BJ (cell line): Measurements from ENCODE around the gene COL4A4. TPM values are rescaled to one million over a fixed set of nuclear protein-coding genes. Genes with fewer than 3 reads are reported as not detected.

Source experiments
- CTCF ChIA-PET: fragments of 350-600 bp; formaldehyde crosslinking; extraction: SDS; loops from one replicate; lab custom pipeline; 2021; ENCODE audit warnings: antibody characterized with exemption, inconsistent platforms; lab: Yijun Ruan, JAX
- POLR2A ChIA-PET: fragments of 300-600 bp; sonication (Branson Sonifier 250); formaldehyde crosslinking; extraction: SDS; loops from one replicate; lab custom pipeline; 2021; ENCODE audit warnings: antibody characterized with exemption; lab: Charles Lee
- DNase-seq: peaks from one replicate; pipeline ENCODE4 v3.0.0-alpha.2; 2011; ENCODE audit warnings: low read depth
- H3K27me3 ChIP-seq: 2 replicates; pipeline ENCODE4 v1.6.0; 2011; ENCODE audit warnings: low read length; ENCODE audit not compliant: control insufficient read depth, insufficient read depth
- H3K36me3 ChIP-seq: 2 replicates; pipeline ENCODE4 v1.5.1; 2011; ENCODE audit warnings: low read length; ENCODE audit not compliant: control insufficient read depth, insufficient read depth
- H3K4me3 ChIP-seq: 2 replicates; pipeline ENCODE4 v1.5.1; 2011; ENCODE audit warnings: low read depth, mild to moderate bottlenecking, control low read depth, low read length
- CTCF ChIP-seq: IDR thresholded peaks from 2 replicates; pipeline ENCODE4 v1.5.1; 2011; ENCODE audit warnings: low read depth, mild to moderate bottlenecking, control low read depth, inconsistent platforms, low read length, moderate library complexity; ENCODE audit not compliant: insufficient read depth
- polyA plus RNA-seq: library from polyadenylated mRNA; depleted of rRNA; stranded (reverse); fragments of >200 nt; gene quantifications from 2 replicates; pipeline ENCODE4 v1.2.3, GENCODE V29; 2011

The COL4A4 gene
- polyA plus RNA-seq, 1 experiment, result 0.36 TPM

GRCh38 chr2:227146456-227146855 lies 17.5 kb downstream of the COL4A4 start:
- no peak for DNase-seq
- TF ChIP-seq CTCF, result no peak
- H3K36me3 ChIP-seq, result no peaks in the 10 kb centered on the region
- H3K4me3 ChIP-seq, result no peak overlapping the region
- ChIA-PET POLR2A (no interaction called here), CTCF (no interaction called here)
- H3K27me3 ChIP-seq, result no peaks in the 10 kb centered on the region

- no peak for DNase-seq
- no peak overlapping the region for H3K4me3 ChIP-seq
- H3K36me3 ChIP-seq, result no peaks in the 10 kb centered on the region
- TF ChIP-seq CTCF, result no peak
- CTCF ChIA-PET, result no interaction called here
- no peaks in the 10 kb centered on the region for H3K27me3 ChIP-seq
- POLR2A ChIA-PET, result no interaction called here
Measured at GRCh38 chr2:227143895-227144294, 20.1 kb downstream of the COL4A4 start.

GRCh38 chr2:227141301-227141700 lies 22.7 kb downstream of the COL4A4 start:
- POLR2A ChIA-PET, result no interaction called here

GRCh38 chr2:227134591-227134990 lies 29.4 kb downstream of the COL4A4 start:
- POLR2A ChIA-PET, result no interaction called here
- DNase-seq, result no peak
- CTCF ChIA-PET, result interaction anchor here (0.7 to 7.1 kb wide), 3 partner anchors 10 to 631 kb away, joined by 3 to 88 read pairs (median 3); no protein-coding TSS in a partner anchor
- no peaks in the 10 kb centered on the region; the same call in 1 of the 2 replicates for H3K27me3 ChIP-seq
- H3K4me3 ChIP-seq, result no peak overlapping the region
- H3K36me3 ChIP-seq, result no peaks in the 10 kb centered on the region
- TF ChIP-seq CTCF, result no peak

More at GRCh38 chr2:227141301-227141700, 22.7 kb downstream of the COL4A4 start:
- H3K4me3 ChIP-seq, result no peak overlapping the region
- no peak for DNase-seq
- no peaks in the 10 kb centered on the region; the same call in 1 of the 2 replicates for H3K27me3 ChIP-seq
- CTCF ChIA-PET, result no interaction called here
- TF ChIP-seq CTCF, result no peak
- H3K36me3 ChIP-seq, result no peaks in the 10 kb centered on the region

- ChIA-PET POLR2A (no interaction called here), CTCF (interaction anchor here (7.1 kb wide), 1 partner anchor 106 kb away, joined by 88 read pairs; no protein-coding TSS in a partner anchor)
- H3K36me3 ChIP-seq, result no peaks in the 10 kb centered on the region
- H3K4me3 ChIP-seq, result no peak overlapping the region
- DNase-seq, result no peak
- no peaks in the 10 kb centered on the region; the same call in 1 of the 2 replicates for H3K27me3 ChIP-seq
- TF ChIP-seq CTCF, result no peak
Measured at GRCh38 chr2:227132986-227133385, 31.0 kb downstream of the COL4A4 start.
